ENCODE measurements around the gene LMAN1L. TPM values are rescaled to one million over a fixed set of nuclear protein-coding genes. Genes with fewer than 3 reads are reported as not detected.

Gene LMAN1L
- total RNA-seq, 1 donor from 2014 or later = 8.1 TPM

DNA sequence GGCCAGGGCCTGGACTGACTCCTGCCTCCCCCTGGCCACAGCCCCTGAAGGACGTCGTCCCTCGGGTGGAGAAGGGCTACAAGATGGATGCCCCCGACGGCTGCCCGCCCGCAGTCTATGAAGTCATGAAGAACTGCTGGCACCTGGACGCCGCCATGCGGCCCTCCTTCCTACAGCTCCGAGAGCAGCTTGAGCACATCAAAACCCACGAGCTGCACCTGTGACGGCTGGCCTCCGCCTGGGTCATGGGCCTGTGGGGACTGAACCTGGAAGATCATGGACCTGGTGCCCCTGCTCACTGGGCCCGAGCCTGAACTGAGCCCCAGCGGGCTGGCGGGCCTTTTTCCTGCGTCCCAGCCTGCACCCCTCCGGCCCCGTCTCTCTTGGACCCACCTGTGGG is 10.3 kb upstream of the LMAN1L start:
- Histone ChIP-seq H3K36me3 (peaks cover 45% of the 10 kb centered on the region), H3K27ac (replicated peaks) (no peak overlapping the region), H3K4me1 (peaks cover 35% of the 10 kb centered on the region), H3K27me3 (ENCODE audit: low read depth) (no peaks in the 10 kb centered on the region), H3K9me3 (replicated peaks) (no peaks in the 10 kb centered on the region), H3K4me3 (no peak overlapping the region)
- intact Hi-C loops (cut with micrococcal nuclease) = no loop called here
- TF ChIP-seq, protein P1, sequence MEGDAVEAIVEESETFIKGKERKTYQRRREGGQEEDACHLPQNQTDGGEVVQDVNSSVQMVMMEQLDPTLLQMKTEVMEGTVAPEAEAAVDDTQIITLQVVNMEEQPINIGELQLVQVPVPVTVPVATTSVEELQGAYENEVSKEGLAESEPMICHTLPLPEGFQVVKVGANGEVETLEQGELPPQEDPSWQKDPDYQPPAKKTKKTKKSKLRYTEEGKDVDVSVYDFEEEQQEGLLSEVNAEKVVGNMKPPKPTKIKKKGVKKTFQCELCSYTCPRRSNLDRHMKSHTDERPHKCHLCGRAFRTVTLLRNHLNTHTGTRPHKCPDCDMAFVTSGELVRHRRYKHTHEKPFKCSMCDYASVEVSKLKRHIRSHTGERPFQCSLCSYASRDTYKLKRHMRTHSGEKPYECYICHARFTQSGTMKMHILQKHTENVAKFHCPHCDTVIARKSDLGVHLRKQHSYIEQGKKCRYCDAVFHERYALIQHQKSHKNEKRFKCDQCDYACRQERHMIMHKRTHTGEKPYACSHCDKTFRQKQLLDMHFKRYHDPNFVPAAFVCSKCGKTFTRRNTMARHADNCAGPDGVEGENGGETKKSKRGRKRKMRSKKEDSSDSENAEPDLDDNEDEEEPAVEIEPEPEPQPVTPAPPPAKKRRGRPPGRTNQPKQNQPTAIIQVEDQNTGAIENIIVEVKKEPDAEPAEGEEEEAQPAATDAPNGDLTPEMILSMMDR (IDR thresholded peaks at IDR 0.05; ENCODE audit: borderline replicate concordance) = no peak
- no peak for DNase-seq

GRCh38 chr15:74802862-74803447 is 9.7 kb upstream of the LMAN1L start:
- Histone ChIP-seq H3K36me3 (peaks cover 45% of the 10 kb centered on the region), H3K4me1 (peaks cover 34% of the 10 kb centered on the region), H3K27me3 (ENCODE audit: low read depth) (no peaks in the 10 kb centered on the region), H3K27ac (replicated peaks) (no peak overlapping the region), H3K4me3 (no peak overlapping the region), H3K9me3 (replicated peaks) (no peaks in the 10 kb centered on the region)
- TF ChIP-seq, protein P1 (IDR thresholded peaks at IDR 0.05; ENCODE audit: borderline replicate concordance) = no peak
- no peak for DNase-seq
- intact Hi-C loops (cut with micrococcal nuclease) = no loop called here

GRCh38 chr15:74804935-74805334 is 7.7 kb upstream of the LMAN1L start:
- Histone ChIP-seq H3K36me3 (peaks cover 35% of the 10 kb centered on the region), H3K4me1 (peaks cover 20% of the 10 kb centered on the region), H3K4me3 (no peak overlapping the region), H3K27ac (replicated peaks) (peak overlapping the region; percentile 12), H3K9me3 (replicated peaks) (no peaks in the 10 kb centered on the region), H3K27me3 (ENCODE audit: low read depth) (no peaks in the 10 kb centered on the region)
- intact Hi-C loops (cut with micrococcal nuclease) = no loop called here
- DNase-seq = no peak
- TF ChIP-seq, protein P1 (IDR thresholded peaks at IDR 0.05; ENCODE audit: borderline replicate concordance) = no peak

GRCh38 chr15:74807282-74807681 is 5.4 kb upstream of the LMAN1L start:
- DNase-seq = no peak
- intact Hi-C loops (cut with micrococcal nuclease) = no loop called here
- Histone ChIP-seq H3K4me1 (peaks cover 12% of the 10 kb centered on the region), H3K27ac (replicated peaks) (no peak overlapping the region), H3K36me3 (peaks cover 16% of the 10 kb centered on the region), H3K4me3 (no peak overlapping the region), H3K9me3 (replicated peaks) (no peaks in the 10 kb centered on the region), H3K27me3 (ENCODE audit: low read depth) (no peaks in the 10 kb centered on the region)
- TF ChIP-seq, protein P1 (IDR thresholded peaks at IDR 0.05; ENCODE audit: borderline replicate concordance) = no peak

DNA sequence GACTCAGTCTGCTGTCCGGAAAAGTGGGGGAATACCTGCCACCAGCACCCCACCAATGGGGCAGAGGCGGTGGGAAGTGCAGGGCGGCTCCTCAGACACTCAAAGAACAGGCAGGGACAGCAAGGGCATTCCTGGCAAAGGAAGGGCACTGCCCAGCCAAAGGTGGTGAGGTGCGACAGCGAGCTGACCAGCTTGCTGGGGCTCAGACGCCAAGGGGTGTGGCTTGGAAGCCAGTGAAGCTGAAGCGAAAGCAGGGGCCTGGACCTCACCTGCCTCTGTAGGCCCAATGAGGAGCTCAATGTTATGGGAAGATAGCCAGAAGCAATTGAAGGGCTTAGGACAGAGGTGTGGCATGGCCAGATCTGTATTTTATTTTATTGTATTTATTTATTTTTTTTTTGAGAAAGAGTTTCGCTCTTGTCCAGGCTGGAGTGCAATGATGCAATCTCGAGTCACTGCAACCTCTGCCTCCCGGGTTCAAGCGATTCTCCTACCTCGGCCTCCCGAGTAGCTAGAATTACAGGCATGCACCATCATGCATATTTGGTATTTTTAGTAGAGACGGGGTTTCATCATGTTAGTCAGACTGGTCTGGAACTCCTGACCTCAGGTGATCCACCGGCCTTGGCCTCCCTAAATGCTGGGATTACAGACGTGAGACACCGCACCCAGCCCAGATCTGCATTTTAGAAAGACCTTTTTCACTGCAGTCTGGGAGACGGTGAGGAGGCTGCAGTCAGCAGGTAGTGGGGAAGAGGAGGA is 4.4 kb upstream of the LMAN1L start:
- no peak overlapping the region for H3K4me3 ChIP-seq
- intact Hi-C loops (cut with micrococcal nuclease) = no loop called here
- H3K27me3 ChIP-seq (ENCODE audit: low read depth) = no peaks in the 10 kb centered on the region
- H3K4me1 ChIP-seq = peaks cover 22% of the 10 kb centered on the region
- H3K27ac ChIP-seq (replicated peaks) = no peak overlapping the region
- no peaks in the 10 kb centered on the region for H3K9me3 ChIP-seq (replicated peaks)
- H3K36me3 ChIP-seq = peaks cover 6% of the 10 kb centered on the region
- no peak for DNase-seq
- TF ChIP-seq, protein P1 (IDR thresholded peaks at IDR 0.05; ENCODE audit: borderline replicate concordance) = no peak
